ENCODE data around the gene NPIPB2. TPM values are rescaled to one million over a fixed set of nuclear protein-coding genes. Genes with fewer than 3 reads are reported as not detected.

The NPIPB2 gene
- total RNA-seq, 1 experiment from 2014 or later: 0.97 TPM

GRCh38 chr16:11892761-11893160 is 49.1 kb downstream of the NPIPB2 start:
- peaks cover 20% of the 10 kb centered on the region for H3K36me3 ChIP-seq (replicated peaks; ENCODE audit: control insufficient read depth, insufficient read depth, low read length)
- no peaks in the 10 kb centered on the region for H3K27me3 ChIP-seq (ENCODE audit: control insufficient read depth, insufficient read depth, low read length)
- no peak overlapping the region for H3K4me3 ChIP-seq (ENCODE audit: insufficient read depth, low read depth, low read length)

GRCh38 chr16:11890231-11890965 is 51.4 kb downstream of the NPIPB2 start:
- Histone ChIP-seq H3K4me3 (ENCODE audit: insufficient read depth, low read depth, low read length) (no peak overlapping the region), H3K27me3 (ENCODE audit: control insufficient read depth, insufficient read depth, low read length) (no peaks in the 10 kb centered on the region), H3K36me3 (replicated peaks; ENCODE audit: control insufficient read depth, insufficient read depth, low read length) (peaks cover 23% of the 10 kb centered on the region)
- no peak for DNase-seq

More at GRCh38 chr16:11892761-11893160, 49.1 kb downstream of the NPIPB2 start:
- no peak for DNase-seq

- Histone ChIP-seq H3K4me3 (ENCODE audit: insufficient read depth, low read depth, low read length) (no peak overlapping the region), H3K36me3 (replicated peaks; ENCODE audit: control insufficient read depth, insufficient read depth, low read length) (peaks cover 15% of the 10 kb centered on the region), H3K27me3 (ENCODE audit: control insufficient read depth, insufficient read depth, low read length) (no peaks in the 10 kb centered on the region)
- no peak for DNase-seq
Observed at GRCh38 chr16:11886881-11887280, 55.0 kb downstream of the NPIPB2 start.

- peaks cover 18% of the 10 kb centered on the region for H3K36me3 ChIP-seq (replicated peaks; ENCODE audit: control insufficient read depth, insufficient read depth, low read length)
- no peak for DNase-seq
- H3K4me3 ChIP-seq (ENCODE audit: insufficient read depth, low read depth, low read length): no peak overlapping the region
- H3K27me3 ChIP-seq (ENCODE audit: control insufficient read depth, insufficient read depth, low read length): no peaks in the 10 kb centered on the region
Observed at GRCh38 chr16:11884035-11884434, 57.8 kb downstream of the NPIPB2 start.

GRCh38 chr16:11880007-11880406 is 61.8 kb downstream of the NPIPB2 start:
- no peak for DNase-seq
- Histone ChIP-seq H3K36me3 (replicated peaks; ENCODE audit: control insufficient read depth, insufficient read depth, low read length) (peaks cover 20% of the 10 kb centered on the region), H3K4me3 (ENCODE audit: insufficient read depth, low read depth, low read length) (no peak overlapping the region), H3K27me3 (ENCODE audit: control insufficient read depth, insufficient read depth, low read length) (no peaks in the 10 kb centered on the region)

- Histone ChIP-seq H3K27me3 (ENCODE audit: control insufficient read depth, insufficient read depth, low read length) (no peaks in the 10 kb centered on the region), H3K36me3 (replicated peaks; ENCODE audit: control insufficient read depth, insufficient read depth, low read length) (peaks cover 19% of the 10 kb centered on the region), H3K4me3 (ENCODE audit: insufficient read depth, low read depth, low read length) (no peak overlapping the region)
- DNase-seq: no peak
Observed at GRCh38 chr16:11877374-11877773, 64.5 kb downstream of the NPIPB2 start.

Other genes with a start within 250 kb of the NPIPB2 start
- gene TXNDC11, start 199.2 kb downstream of the NPIPB2 start, total RNA-seq (2014; rRNA removed; shearing (Covaris generic)): 12.3 and 14.4 TPM in 2 replicates
- 19.7 and 27.0 TPM in 2 replicates for gene ZC3H7A, start 144.8 kb downstream of the NPIPB2 start, total RNA-seq (2014; rRNA removed; shearing (Covaris generic))
- 163 and 221 TPM in 2 replicates for gene RSL1D1, start 90.5 kb downstream of the NPIPB2 start, total RNA-seq (2014; rRNA removed; shearing (Covaris generic))
- gene GSPT1, start 26.1 kb downstream of the NPIPB2 start, total RNA-seq (2014; rRNA removed; shearing (Covaris generic)): 116 and 148 TPM in 2 replicates
- not detected in 2 replicates for gene TNFRSF17, start 23.2 kb upstream of the NPIPB2 start, total RNA-seq (2014; rRNA removed; shearing (Covaris generic))
- gene SNX29, start 34.7 kb upstream of the NPIPB2 start, total RNA-seq (2014; rRNA removed; shearing (Covaris generic)): 2.9 and 3.2 TPM in 2 replicates